ENCODE data around the gene TGFBR1. TPM values are rescaled to one million over a fixed set of nuclear protein-coding genes. Genes with fewer than 3 reads are reported as not detected.

Gene TGFBR1
- 10.4 and 15.4 TPM in 2 replicates for total RNA-seq

DNA sequence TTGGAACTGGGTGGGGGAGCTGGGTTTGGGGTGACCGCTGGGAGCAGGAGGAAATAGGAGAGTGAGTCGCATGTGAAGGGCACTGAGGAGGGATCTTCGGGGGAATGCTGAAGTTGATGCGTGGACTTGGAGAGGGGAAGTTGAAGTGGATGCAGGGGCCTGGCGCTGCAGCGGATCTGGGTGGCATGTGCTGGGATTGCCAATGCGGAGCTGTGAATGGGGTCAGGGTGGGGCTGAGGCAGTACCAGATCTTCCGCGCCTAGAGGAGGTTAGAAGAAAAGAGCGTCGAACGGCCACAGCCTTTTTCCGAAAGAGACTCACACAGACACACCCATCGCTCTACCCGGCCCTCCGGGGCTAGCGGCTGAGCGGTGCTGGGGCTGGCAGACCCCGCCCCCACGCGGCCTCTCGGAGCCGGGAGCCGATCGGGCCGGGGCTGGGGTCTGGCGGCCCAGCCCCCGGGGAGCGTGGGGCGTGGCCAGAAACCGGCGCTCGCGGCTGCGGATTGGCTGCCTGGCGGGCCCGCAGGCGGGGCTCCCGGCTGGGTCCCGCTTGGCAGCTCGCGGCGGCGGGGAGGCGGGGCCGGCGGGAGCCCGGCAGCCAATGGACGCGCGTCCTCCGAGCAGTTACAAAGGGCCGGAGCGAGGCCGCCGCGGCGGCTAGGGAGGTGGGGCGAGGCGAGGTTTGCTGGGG, at the start of gene TGFBR1:
Gene TGFBR1 (plus strand): TSS at position 655 of the 693 bp plus-strand sequence. CDS start 93 bp downstream, outside the sequence.

Small RNA genes lying within 50 kb of the gene (small RNA-seq; reads per million reads assigned to genes)
- gene RN7SL794P: not detected
- gene RNA5SP290: not detected

Other genes with a start within 250 kb of the TGFBR1 start
- not detected in 2 replicates for gene COL15A1, start 161.2 kb upstream of the TGFBR1 start, total RNA-seq
- 53.1 and 56.3 TPM in 2 replicates for gene ALG2, start 116.8 kb downstream of the TGFBR1 start, total RNA-seq
- gene SEC61B, start 117.2 kb downstream of the TGFBR1 start, total RNA-seq: 106 and 132 TPM in 2 replicates